IMR-90 (cell line): ENCODE results near the gene PPARGC1A. TPM values are rescaled to one million over a fixed set of nuclear protein-coding genes. Genes with fewer than 3 reads are reported as not detected.
A peak's percentile ranks its signal among the peaks of the same experiment; 100 is the strongest.

ENCODE experiments used
- ATAC-seq: fragments of 200-7000 bp; cut with Tn5 transposase; 2 replicates; pipeline ENCODE4 v1.9.1; 2020; ENCODE audit warnings: low read depth, mild to moderate bottlenecking, moderate library complexity
- BruUV-seq: library from RNA; stranded (reverse); fragments of 400-500 nt; replicated peaks from 2 replicates; lab custom pipeline; 2021; lab: Mats Ljungman, UMichigan
- CTCF ChIA-PET: fragments of 300-600 bp; formaldehyde crosslinking; extraction: SDS; loops from one replicate; lab custom pipeline; 2021; ENCODE audit warnings: antibody characterized with exemption; lab: Yijun Ruan, JAX
- POLR2A ChIA-PET: fragments of 300-600 bp; sonication (Branson Sonifier 250); formaldehyde crosslinking; loops from one replicate; lab custom pipeline; 2022; ENCODE audit warnings: antibody characterized with exemption; ENCODE audit not compliant: unreplicated experiment; lab: Charles Lee
- DNase-seq: peaks from one replicate; pipeline ENCODE4 v3.0.0; 2013
- H2AFZ ChIP-seq: replicated peaks from 2 replicates; pipeline ENCODE3; 2013; ENCODE audit warnings: low read length, mild to moderate bottlenecking; ENCODE audit not compliant: poor library complexity
- H2AK5ac ChIP-seq: 2 replicates; pipeline ENCODE4 v1.6.1; 2013; ENCODE audit warnings: low read depth, low read length, inconsistent platforms
- H2AK9ac ChIP-seq: replicated peaks from 2 replicates; pipeline ENCODE3; 2013; ENCODE audit warnings: mild to moderate bottlenecking, low read depth, low read length, moderate library complexity; ENCODE audit not compliant: poor library complexity
- H2BK120ac ChIP-seq: 2 replicates; pipeline ENCODE4 v1.6.1; 2013; ENCODE audit warnings: low read depth, low read length, inconsistent platforms
- H2BK15ac ChIP-seq: 3 replicates; pipeline ENCODE4 v1.6.1; 2013; ENCODE audit warnings: low read depth, low read length, inconsistent platforms
- H2BK20ac ChIP-seq: 2 replicates; pipeline ENCODE4 v1.6.1; 2013; ENCODE audit warnings: low read depth, mild to moderate bottlenecking, inconsistent platforms, low read length, moderate library complexity
- H2BK5ac ChIP-seq: 2 replicates; pipeline ENCODE4 v1.6.1; 2013; ENCODE audit warnings: mild to moderate bottlenecking, low read depth, low read length, inconsistent platforms; ENCODE audit not compliant: poor library complexity, severe bottlenecking
- H3K14ac ChIP-seq: replicated peaks from 2 replicates; pipeline ENCODE4 v1.6.1; 2013; ENCODE audit warnings: low read depth, low read length, inconsistent platforms
- H3K18ac ChIP-seq: 2 replicates; pipeline ENCODE4 v1.6.1; 2013; ENCODE audit warnings: low read depth, low read length, control low read depth
- H3K23ac ChIP-seq: 2 replicates; pipeline ENCODE4 v1.6.1; 2013; ENCODE audit warnings: low read depth, low read length, inconsistent platforms
- H3K27ac ChIP-seq: 2 replicates; pipeline ENCODE4 v1.5.1; 2013; ENCODE audit warnings: mild to moderate bottlenecking, control low read depth, low read length; ENCODE audit not compliant: insufficient read depth
- H3K27me3 ChIP-seq: 2 replicates; pipeline ENCODE4 v1.6.1; 2013; ENCODE audit warnings: low read length; ENCODE audit not compliant: control insufficient read depth, insufficient read depth
- H3K36me3 ChIP-seq: 2 replicates; pipeline ENCODE4 v1.6.1; 2013; ENCODE audit warnings: low read length, mixed read lengths; ENCODE audit not compliant: control insufficient read depth, insufficient read depth
- H3K4ac ChIP-seq: 2 replicates; pipeline ENCODE4 v1.6.1; 2013; ENCODE audit warnings: low read depth, low read length, inconsistent platforms
- H3K4me1 ChIP-seq: 2 replicates; pipeline ENCODE4 v1.6.1; 2013; ENCODE audit warnings: low read length, mixed read lengths; ENCODE audit not compliant: control insufficient read depth, insufficient read depth
- H3K4me2 ChIP-seq: 2 replicates; pipeline ENCODE4 v1.6.1; 2013; ENCODE audit warnings: low read depth, mild to moderate bottlenecking, control low read depth, low read length, moderate library complexity
- H3K4me3 ChIP-seq: 2 replicates; pipeline ENCODE4 v1.5.1; 2013; ENCODE audit warnings: low read depth, mild to moderate bottlenecking, control low read depth, low read length, moderate library complexity; ENCODE audit not compliant: insufficient read depth
- H3K56ac ChIP-seq: 2 replicates; pipeline ENCODE4 v1.6.1; 2013; ENCODE audit warnings: low read length, inconsistent platforms; ENCODE audit not compliant: insufficient read depth; ENCODE audit errors: extremely low read depth
- H3K79me1 ChIP-seq, 2 experiments: 2 replicates each; pipeline ENCODE4 v1.6.1; 2013; ENCODE audit warnings: low read length in 2 of 2, inconsistent platforms in 1 of 2, low read depth in 1 of 2
- H3K9ac ChIP-seq: 2 replicates; pipeline ENCODE4 v1.6.1; 2013; ENCODE audit warnings: low read depth, low read length, control low read depth
- H3K9me1 ChIP-seq: 2 replicates; pipeline ENCODE4 v1.6.1; 2013; ENCODE audit warnings: low read length, inconsistent platforms; ENCODE audit not compliant: insufficient read depth
- H3K9me3 ChIP-seq: 2 replicates; pipeline ENCODE4 v1.6.1; 2013; ENCODE audit warnings: low read length; ENCODE audit not compliant: control insufficient read depth, insufficient read depth
- H4K20me1 ChIP-seq: 2 replicates; pipeline ENCODE4 v1.6.1; 2013; ENCODE audit warnings: low read length, inconsistent platforms; ENCODE audit not compliant: insufficient read depth
- H4K5ac ChIP-seq: 2 replicates; pipeline ENCODE4 v1.6.1; 2013; ENCODE audit warnings: mild to moderate bottlenecking, low read depth, low read length, control low read depth
- H4K8ac ChIP-seq, 2 experiments: 2 replicates each; pipeline ENCODE4 v1.6.1; 2013; ENCODE audit warnings: low read depth in 2 of 2, low read length in 2 of 2, control low read depth in 1 of 2, inconsistent platforms in 1 of 2
- H4K91ac ChIP-seq: 2 replicates; pipeline ENCODE4 v1.6.1; 2013; ENCODE audit warnings: low read depth, low read length, inconsistent platforms; ENCODE audit not compliant: insufficient read depth
- CEBPB ChIP-seq: IDR thresholded peaks from 2 replicates; pipeline ENCODE4 v1.6.1; 2012; ENCODE audit warnings: low read depth, low read length, improper control_type of control experiment
- RAD21 ChIP-seq: IDR thresholded peaks from 2 replicates; pipeline ENCODE4 v1.6.1; 2012; ENCODE audit warnings: low read length, improper control_type of control experiment
- WGBS, 2 experiments: methylation state at CpG; one replicate each; pipeline versions ENCODE4 v1.1.5 to v1.1.7; 2013; ENCODE audit warnings: missing lambda C conversion rate in 2 of 2; ENCODE audit not compliant: insufficient read length in 1 of 2; ENCODE audit errors: extremely low coverage in 2 of 2; 5-methylcytosine and 5-hydroxymethylcytosine counted together
- dilution Hi-C: fragments of 300-500 bp; cut with HindIII; formaldehyde crosslinking; loops from one replicate; pipeline ENCODE4 v1.14.3; 2018; ENCODE audit warnings: low sequenced_read_pairs; ENCODE audit not compliant: unreplicated experiment
- in situ Hi-C: fragments of 300-500 bp; cut with MboI; formaldehyde crosslinking; loops from 3 replicates; pipeline ENCODE4 v1.14.3; 2019; ENCODE audit warnings: low sequenced_read_pairs, inconsistent platforms, mixed read lengths
- intact Hi-C: fragments of 100-400 bp; cut with micrococcal nuclease; formaldehyde crosslinking; loops from 2 replicates; pipeline ENCODE4 v1.10.0; 2022
- polyA plus RNA-seq, 3 experiments: library from polyadenylated mRNA; depleted of rRNA; stranded (reverse); fragments of >200 nt; gene quantifications; 2 replicates each; pipeline ENCODE4 v1.2.3, GENCODE V29; 2012; ENCODE audit warnings: low replicate concordance in 1 of 3
- total RNA-seq: library from RNA; depleted of rRNA; stranded (reverse); fragments of >200 nt; gene quantifications from 2 replicates; pipeline ENCODE4 v1.2.3, GENCODE V29; 2012

Gene PPARGC1A
- total and polyA plus RNA-seq, 2 of the 4 experiments (the other 2 are of a cell fraction), result under 0.01 to 0.03 TPM

DNA sequence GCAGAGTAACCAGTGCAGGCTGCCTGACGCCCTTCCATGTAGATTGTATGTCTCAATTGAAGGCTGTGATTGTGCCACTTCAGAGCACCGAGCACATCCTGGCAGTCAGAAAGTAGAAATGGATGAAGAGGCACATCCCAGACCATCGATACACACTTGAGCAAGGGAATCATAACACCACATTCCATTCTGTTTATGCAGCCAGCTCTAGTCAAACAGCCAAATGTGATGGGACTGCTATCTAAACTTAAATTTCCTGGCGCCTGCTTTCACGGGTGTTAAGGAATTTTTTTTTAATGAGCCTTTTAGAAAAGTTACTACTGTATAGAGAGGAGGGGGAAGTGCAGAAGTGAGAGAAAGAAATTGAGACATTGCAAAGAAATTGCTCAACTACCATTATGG lies 84.4 kb downstream of the PPARGC1A start:
- H4K91ac ChIP-seq, result no peak overlapping the region
- H3K27me3 ChIP-seq, result no peaks in the 10 kb centered on the region
- no peak overlapping the region for H2BK120ac ChIP-seq
- H3K27ac ChIP-seq, result peak overlapping the region; percentile 69; the same call in 1 of the 2 replicates
- H3K4me3 ChIP-seq, result no peak overlapping the region
- H2BK20ac ChIP-seq, result no peak overlapping the region
- peak overlapping the region; percentile 10; the same call in 1 of the 2 replicates for H4K5ac ChIP-seq
- H2AFZ ChIP-seq, result no peak overlapping the region
- no peak overlapping the region for H3K9ac ChIP-seq
- in situ Hi-C loops (no loop called here), dilution Hi-C loops (no loop called here), intact Hi-C loops (no loop called here)
- H2AK9ac ChIP-seq, result no peak overlapping the region
- no peak overlapping the region for H3K14ac ChIP-seq
- DNase-seq, result peak; percentile 53
- no peaks in the 10 kb centered on the region for H3K9me1 ChIP-seq
- no peak overlapping the region; the same call in 1 of the 2 replicates for H3K4ac ChIP-seq
- POLR2A ChIA-PET, result no interaction called here
- no peaks in the 10 kb centered on the region for H4K20me1 ChIP-seq
- peak; percentile 96 for ATAC-seq
- no peak overlapping the region for H3K23ac ChIP-seq
- no peaks in the 10 kb centered on the region for H3K36me3 ChIP-seq
- TF ChIP-seq RAD21 (no peak), CEBPB (0 out of 2 replicates have a peak, but pooled peaks have one; percentile 1)
- CTCF ChIA-PET, result interaction anchor here (0.6 to 0.7 kb wide), 5 partner anchors 10 to 605 kb away, joined by 4 to 6 read pairs (median 4); no protein-coding TSS in a partner anchor
- no peak overlapping the region for H2AK5ac ChIP-seq
- H3K4me1 ChIP-seq, result peaks cover 2% of the 10 kb centered on the region; the same call in 1 of the 2 replicates
- H3K9me3 ChIP-seq, result no peaks in the 10 kb centered on the region
- H3K18ac ChIP-seq, result peak overlapping the region; percentile 20
- no peak overlapping the region for H3K56ac ChIP-seq
- H4K8ac ChIP-seq, result no peak overlapping the region
- no peak overlapping the region for H2BK5ac ChIP-seq
- no peaks in the 10 kb centered on the region for H3K79me1 ChIP-seq
- 100% methylated on average over 1 of the region's 5 CpGs; no CpG with 5 or more reads in 1 of the 2 experiments for WGBS, 2 experiments
- no peak overlapping the region for H2BK15ac ChIP-seq
- no TSS peak for BruUV-seq
- H3K4me2 ChIP-seq, result no peak overlapping the region
